Endodermal cell (in vitro differentiated cells): ENCODE measurements around the gene ZNF566. TPM values are rescaled to one million over a fixed set of nuclear protein-coding genes. Genes with fewer than 3 reads are reported as not detected.

Experiments
- DNase-seq: peaks from one replicate; pipeline ENCODE4 v3.0.0-alpha.2; 2017
- H3K27ac ChIP-seq: 2 replicates; pipeline ENCODE4 v1.5.1; 2013; ENCODE audit warnings: mild to moderate bottlenecking, low read depth, low read length, moderate library complexity
- H3K27me3 ChIP-seq: 2 replicates; pipeline ENCODE4 v1.6.1; 2013; ENCODE audit warnings: mild to moderate bottlenecking, low read length, moderate library complexity; ENCODE audit not compliant: insufficient read depth, control insufficient read depth, poor library complexity, severe bottlenecking
- H3K36me3 ChIP-seq: 2 replicates; pipeline ENCODE4 v1.7.0; 2013; ENCODE audit warnings: mild to moderate bottlenecking, low read length, moderate library complexity; ENCODE audit not compliant: control insufficient read depth, insufficient read depth
- H3K4me1 ChIP-seq: one replicate; pipeline ENCODE4 v1.7.0; 2013; ENCODE audit warnings: low read length; ENCODE audit not compliant: control insufficient read depth, insufficient read depth
- H3K4me3 ChIP-seq: 2 replicates; pipeline ENCODE4 v1.5.1; 2013; ENCODE audit warnings: mild to moderate bottlenecking, low read length, moderate library complexity
- H3K9ac ChIP-seq: 2 replicates; pipeline ENCODE4 v1.6.1; 2013; ENCODE audit warnings: mild to moderate bottlenecking, low read length, moderate library complexity; ENCODE audit not compliant: poor library complexity, severe bottlenecking; ENCODE audit errors: extremely low read depth
- H3K9me3 ChIP-seq: 2 replicates; pipeline ENCODE4 v1.6.1; 2013; ENCODE audit warnings: mild to moderate bottlenecking, low read length, moderate library complexity; ENCODE audit not compliant: control insufficient read depth
- H3K27ac Mint-ChIP-seq: 2 replicates; pipeline ENCODE4 v1.8.0; 2020; ENCODE audit warnings: mixed read lengths
- H3K27me3 Mint-ChIP-seq: 2 replicates; pipeline ENCODE4 v1.8.0; 2021; ENCODE audit warnings: mild to moderate bottlenecking, mixed read lengths; ENCODE audit not compliant: insufficient read depth
- H3K36me3 Mint-ChIP-seq: 2 replicates; pipeline ENCODE4 v1.8.0; 2020; ENCODE audit warnings: low read depth, mixed read lengths
- H3K4me1 Mint-ChIP-seq: 2 replicates; pipeline ENCODE4 v1.8.0; 2020; ENCODE audit warnings: mixed read lengths
- H3K4me3 Mint-ChIP-seq: 2 replicates; pipeline ENCODE4 v1.8.0; 2020; ENCODE audit warnings: mild to moderate bottlenecking, moderate library complexity, mixed read lengths
- H3K9me3 Mint-ChIP-seq: 2 replicates; pipeline ENCODE4 v1.8.0; 2020; ENCODE audit warnings: mild to moderate bottlenecking, mixed read lengths
- CTCF ChIP-seq: fragments of 200-600 bp; sonication (generic); conservative IDR thresholded peaks from 2 replicates; pipeline ENCODE4 v1.5.0; 2021; ENCODE audit warnings: antibody characterized with exemption, mild to moderate bottlenecking
- WGBS, 2 experiments: methylation state at CpG; one replicate each; pipeline versions ENCODE4 v1.1.5 to v1.1.7; 2013; ENCODE audit warnings: missing lambda C conversion rate in 2 of 2, mixed read lengths in 1 of 2; ENCODE audit not compliant: insufficient coverage in 1 of 2, insufficient read length in 1 of 2; 5-methylcytosine and 5-hydroxymethylcytosine counted together
- total RNA-seq, 2 donors: library from RNA; stranded (reverse); fragmentation: NEBNext Ultra II Directional in 1 of 2; extraction: Animal tissue kit (Norgen Biotek cat#: 25700) in 1 of 2; gene quantifications; 2 replicates in 1 of 2; 3 replicates in 1 of 2; pipeline ENCODE4 v1.2.1, GENCODE V29; 2021

The ZNF566 gene
- total RNA-seq, 2 donors from 2014 or later, result 10.8 to 13.2 TPM

- no peak for TF ChIP-seq CTCF
- Histone ChIP-seq H3K36me3 (peaks cover 85% of the 10 kb centered on the region), H3K27ac (no peak overlapping the region), H3K4me1 (no peaks in the 10 kb centered on the region), H3K27me3 (no peaks in the 10 kb centered on the region), H3K9ac (no peak overlapping the region), H3K4me3 (peak overlapping the region; percentile 53), H3K9me3 (peaks cover 81% of the 10 kb centered on the region)
- 99 to 100% methylated on average over 3 of the region's 3 CpGs for WGBS, 2 experiments
- Mint-ChIP-seq H3K4me3 (no peak overlapping the region), H3K9me3 (peaks cover 44% of the 10 kb centered on the region), H3K4me1 (no peaks in the 10 kb centered on the region), H3K27ac (no peak overlapping the region), H3K36me3 (peaks cover 85% of the 10 kb centered on the region), H3K27me3 (no peaks in the 10 kb centered on the region)
- DNase-seq, result no peak
These were observed 90.8 kb downstream of the ZNF566 start for GRCh38 chr19:36398571-36398970.

Other genes with a start within 250 kb of the ZNF566 start
- gene ZFP14, start 110.4 kb downstream of the ZNF566 start, total RNA-seq, result 10 to 100 TPM in 1 of 2 donors, 1 to 10 TPM in 1; 9.2 to 11.1 TPM
- gene ZFP82, start 70.9 kb downstream of the ZNF566 start, total RNA-seq, result 10 to 100 TPM; 16.0 to 21.6 TPM
- 10 to 100 TPM; 47.3 to 56.3 TPM for gene ZNF260, start 38.7 kb upstream of the ZNF566 start, total RNA-seq
- 10 to 100 TPM; 14.6 to 20.4 TPM for gene ZNF529, start 83.7 kb upstream of the ZNF566 start, total RNA-seq
- 10 to 100 TPM; 11.1 to 13.5 TPM for gene ZNF382, start 115.8 kb upstream of the ZNF566 start, total RNA-seq
- 10 to 100 TPM in 1 of 2 donors, 1 to 10 TPM in 1; 7.5 to 14.1 TPM for gene ZNF461, start 177.3 kb upstream of the ZNF566 start, total RNA-seq
- gene ZNF567, start 198.1 kb upstream of the ZNF566 start, total RNA-seq, result 10 to 100 TPM; 14.3 to 17.2 TPM